A549 (cell line): ENCODE data around the gene THADA. TPM values are rescaled to one million over a fixed set of nuclear protein-coding genes. Genes with fewer than 3 reads are reported as not detected.

Experiments used
- ATAC-seq, 2 experiments: fragments of 200-7000 bp in 1 of 2; fragments of >200 bp in 1 of 2; cut with Nextera tagmentation in 1 of 2; cut with Tn5 transposase in 1 of 2; 3 replicates each; pipeline versions ENCODE4 v1.8.0 to v1.9.1; 2018 to 2020; ENCODE audit warnings: mild to moderate bottlenecking in 1 of 2, moderate library complexity in 1 of 2
- CTCF ChIA-PET: fragments of 300-600 bp; sonication (Branson Sonifier 250); formaldehyde crosslinking; extraction: SDS; loops from one replicate; lab custom pipeline; 2021; ENCODE audit warnings: antibody characterized with exemption, inconsistent platforms; lab: Yijun Ruan, JAX
- POLR2A ChIA-PET: fragments of 350-600 bp; formaldehyde crosslinking; extraction: SDS; loops from one replicate; lab custom pipeline; 2021; ENCODE audit warnings: antibody characterized with exemption, inconsistent platforms; lab: Yijun Ruan, JAX
- DNase-seq, 2 experiments: peaks; one replicate each; pipeline versions ENCODE4 v3.0.0 to v3.0.0-alpha.2; 2011 to 2016; ENCODE audit warnings: low read depth in 1 of 2, low spot score in 1 of 2
- FAIRE-seq: peaks from 2 replicates; lab custom pipeline; 2011; peaks lifted over from hg19 to GRCh38; lab: Jason Lieb, UNC
- H3K27ac ChIP-seq, 2 experiments: fragments of >200 bp; sonication (Bioruptor Twin); formaldehyde crosslinking; 3 replicates each; pipeline ENCODE4 v1.5.1; 2016 to 2017
- H3K4me1 ChIP-seq: fragments of >200 bp; sonication (Bioruptor Twin); formaldehyde crosslinking; 3 replicates; pipeline ENCODE4 v1.6.1; 2016
- H3K4me2 ChIP-seq: fragments of >200 bp; sonication (Bioruptor Twin); formaldehyde crosslinking; 3 replicates; pipeline ENCODE4 v1.6.1; 2016
- H3K4me3 ChIP-seq: fragments of >200 bp; sonication (Bioruptor Twin); formaldehyde crosslinking; 3 replicates; pipeline ENCODE4 v1.5.1; 2016
- H3K9me3 ChIP-seq: fragments of >200 bp; sonication (Bioruptor Twin); formaldehyde crosslinking; 3 replicates; pipeline ENCODE4 v1.6.1; 2016
- ATOH8 ChIP-seq: fragments of 250-450 bp; sonication (Bioruptor Pico); IDR thresholded peaks from 2 replicates; pipeline ENCODE4 v1.5.0; 2020; ENCODE audit warnings: low read depth, mild to moderate bottlenecking, moderate library complexity
- CBX2 ChIP-seq: fragments of 200-600 bp; sonication (generic); IDR thresholded peaks from 2 replicates; pipeline ENCODE4 v1.6.1; 2016; ENCODE audit warnings: low read depth, mild to moderate bottlenecking, borderline replicate concordance
- CBX8 ChIP-seq: fragments of 200-600 bp; sonication (generic); IDR thresholded peaks from 2 replicates; pipeline ENCODE4 v1.6.1; 2016
- CHD2 ChIP-seq: fragments of 150-350 bp; IDR thresholded peaks from 2 replicates; pipeline ENCODE4 v1.6.1; 2014; ENCODE audit warnings: low read length; ENCODE audit not compliant: partially characterized antibody
- CHD4 ChIP-seq: fragments of 200-600 bp; sonication (generic); IDR thresholded peaks from 2 replicates; pipeline ENCODE4 v1.6.1; 2016; ENCODE audit warnings: antibody characterized with exemption, mild to moderate bottlenecking, borderline replicate concordance
- CTCF ChIP-seq: fragments of >200 bp; sonication (Bioruptor Twin); formaldehyde crosslinking; IDR thresholded peaks from 3 replicates; pipeline ENCODE4 v1.5.1; 2016
- FOSB ChIP-seq: fragments of 250-450 bp; sonication (Bioruptor Pico); IDR thresholded peaks from 2 replicates; pipeline ENCODE4 v1.5.0; 2020; ENCODE audit warnings: mild to moderate bottlenecking, moderate library complexity
- HEYL ChIP-seq: fragments of 250-450 bp; sonication (Bioruptor Pico); IDR thresholded peaks from 2 replicates; pipeline ENCODE4 v1.8.0; 2021; ENCODE audit warnings: mild to moderate bottlenecking, moderate library complexity
- HOXB5 ChIP-seq: fragments of 250-450 bp; sonication (Bioruptor Pico); IDR thresholded peaks from 2 replicates; pipeline ENCODE4 v1.5.0; 2020; ENCODE audit warnings: mild to moderate bottlenecking, moderate library complexity
- JUN ChIP-seq, 2 experiments: fragments of >200 bp; sonication (Bioruptor Twin); formaldehyde crosslinking; IDR thresholded peaks; 2 replicates in 1 of 2; 3 replicates in 1 of 2; pipeline ENCODE4 v1.6.1; 2016 to 2017
- JUNB ChIP-seq: fragments of >200 bp; sonication (Bioruptor Twin); formaldehyde crosslinking; IDR thresholded peaks from 2 replicates; pipeline ENCODE4 v1.6.1; 2016
- KDM5A ChIP-seq: fragments of 200-600 bp; sonication (generic); IDR thresholded peaks from 2 replicates; pipeline ENCODE4 v1.6.1; 2016; ENCODE audit warnings: antibody characterized with exemption, mild to moderate bottlenecking
- MAFK ChIP-seq: fragments of 450-650 bp; IDR thresholded peaks from 2 replicates; pipeline ENCODE4 v1.6.1; 2014; ENCODE audit not compliant: partially characterized antibody
- MAZ ChIP-seq: fragments of 150-350 bp; IDR thresholded peaks from 2 replicates; pipeline ENCODE4 v1.6.1; 2014; ENCODE audit warnings: antibody characterized with exemption, low read depth, low read length, borderline replicate concordance
- MYC ChIP-seq: IDR thresholded peaks from 2 replicates; pipeline ENCODE4 v1.6.1; 2012; ENCODE audit warnings: mild to moderate bottlenecking, inconsistent platforms, low read length, improper control_type of control experiment, borderline replicate concordance
- NPAS2 ChIP-seq: fragments of 250-450 bp; sonication (Bioruptor Pico); IDR thresholded peaks from 2 replicates; pipeline ENCODE4 v1.8.0; 2022; ENCODE audit warnings: mild to moderate bottlenecking, moderate library complexity, borderline replicate concordance
- RAD21 ChIP-seq, 2 experiments: fragments of >200 bp in 1 of 2; sonication (Bioruptor Twin) in 1 of 2; formaldehyde crosslinking in 1 of 2; IDR thresholded peaks in 1 of 2; conservative IDR thresholded peaks in 1 of 2; 2 replicates in 1 of 2; 3 replicates in 1 of 2; pipeline ENCODE4 v1.6.1; 2012 to 2018; ENCODE audit warnings: inconsistent platforms in 1 of 2
- RARB ChIP-seq: fragments of 250-450 bp; sonication (Bioruptor Pico); IDR thresholded peaks from 2 replicates; pipeline ENCODE4 v1.8.0; 2021; ENCODE audit warnings: mild to moderate bottlenecking, moderate library complexity
- RFX5 ChIP-seq: fragments of 450-650 bp; IDR thresholded peaks from 2 replicates; pipeline ENCODE4 v1.7.1; 2014; ENCODE audit warnings: antibody characterized with exemption, mild to moderate bottlenecking, moderate library complexity
- TP53 ChIP-seq: fragments of 250-450 bp; sonication (Bioruptor Pico); IDR thresholded peaks from 2 replicates; pipeline ENCODE4 v1.5.0; 2021; ENCODE audit warnings: mild to moderate bottlenecking, moderate library complexity
- USF2 ChIP-seq: fragments of 450-650 bp; IDR thresholded peaks from 2 replicates; pipeline ENCODE4 v1.6.1; 2014; ENCODE audit warnings: antibody characterized with exemption
- ZNF302 ChIP-seq: fragments of 250-450 bp; sonication (Bioruptor Pico); IDR thresholded peaks from 2 replicates; pipeline ENCODE4 v1.9.0; 2021; ENCODE audit warnings: inconsistent platforms, mild to moderate bottlenecking, moderate library complexity
- ZSCAN20 ChIP-seq: fragments of 250-450 bp; sonication (Bioruptor Pico); IDR thresholded peaks from 2 replicates; pipeline ENCODE4 v1.8.0; 2022; ENCODE audit warnings: mild to moderate bottlenecking, moderate library complexity
- WGBS: methylation state at CpG from one replicate; pipeline ENCODE4 v1.1.6; 2017; ENCODE audit errors: missing lambda C conversion rate; 5-methylcytosine and 5-hydroxymethylcytosine counted together
- polyA plus RNA-seq, 4 experiments: library from polyadenylated mRNA; depleted of rRNA in 3 of 4; stranded (reverse); fragments of >200 nt; fragmentation: RNase III in 1 of 4; extraction: RNeasy Plus Mini Kit Qiagen cat#74134 plus additional on column Dnase treatment in 1 of 4; gene quantifications; 2 replicates in 3 of 4; 3 replicates in 1 of 4; pipeline ENCODE4 v1.2.3, GENCODE V29; 2011 to 2017
- TF ChIP-seq, protein P1 (sequence below): fragments of 250-450 bp; sonication (Bioruptor Pico); IDR thresholded peaks from 2 replicates; pipeline ENCODE4 v1.5.0; 2021; ENCODE audit warnings: mild to moderate bottlenecking, moderate library complexity, borderline replicate concordance
- TF ChIP-seq, protein P2 (sequence below): fragments of 150-350 bp; IDR thresholded peaks from 2 replicates; pipeline ENCODE4 v1.6.1; 2014; ENCODE audit warnings: low read depth, mild to moderate bottlenecking, low read length

The THADA gene
- polyA plus RNA-seq, 2 of the 4 experiments (the other 2 are of a cell fraction) = 21.8 to 37.9 TPM

- CTCF ChIA-PET = no interaction called here
- 86% methylated on average over 5 of the region's 5 CpGs for WGBS
Measured at GRCh38 chr2:43314299-43314927, 281.4 kb downstream of the THADA start.

DNA sequence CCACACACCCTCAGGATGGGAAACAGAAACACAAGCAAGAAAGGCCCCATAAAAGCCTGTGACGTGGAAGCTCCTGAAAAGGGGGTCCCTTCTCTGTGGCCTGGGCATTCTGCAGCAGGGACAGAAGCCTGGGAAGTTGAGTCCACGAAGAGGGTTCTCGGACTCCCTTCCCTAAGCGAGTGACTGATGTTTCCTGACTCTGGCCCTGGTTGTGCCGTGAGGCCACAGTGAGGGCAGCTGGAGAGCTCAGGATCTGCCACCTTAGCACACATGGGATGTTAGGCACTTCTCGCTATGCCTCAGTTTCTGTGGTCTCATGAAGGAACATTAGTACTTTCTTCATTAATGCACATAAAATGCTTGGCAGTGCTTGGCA is 282.2 kb downstream of the THADA start:
- WGBS = 91% methylated on average over 6 of the region's 6 CpGs
- no peak for TF ChIP-seq RFX5
- TF ChIP-seq ATOH8 (CRISPR knock-in tag) = no peak
- no peak for TF ChIP-seq CTCF
- TF ChIP-seq KDM5A = no peak
- TF ChIP-seq, protein P1, sequence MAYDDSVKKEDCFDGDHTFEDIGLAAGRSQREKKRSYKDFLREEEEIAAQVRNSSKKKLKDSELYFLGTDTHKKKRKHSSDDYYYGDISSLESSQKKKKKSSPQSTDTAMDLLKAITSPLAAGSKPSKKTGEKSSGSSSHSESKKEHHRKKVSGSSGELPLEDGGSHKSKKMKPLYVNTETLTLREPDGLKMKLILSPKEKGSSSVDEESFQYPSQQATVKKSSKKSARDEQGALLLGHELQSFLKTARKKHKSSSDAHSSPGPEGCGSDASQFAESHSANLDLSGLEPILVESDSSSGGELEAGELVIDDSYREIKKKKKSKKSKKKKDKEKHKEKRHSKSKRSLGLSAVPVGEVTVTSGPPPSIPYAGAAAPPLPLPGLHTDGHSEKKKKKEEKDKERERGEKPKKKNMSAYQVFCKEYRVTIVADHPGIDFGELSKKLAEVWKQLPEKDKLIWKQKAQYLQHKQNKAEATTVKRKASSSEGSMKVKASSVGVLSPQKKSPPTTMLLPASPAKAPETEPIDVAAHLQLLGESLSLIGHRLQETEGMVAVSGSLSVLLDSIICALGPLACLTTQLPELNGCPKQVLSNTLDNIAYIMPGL (CRISPR knock-in tag) = no peak
- no peak for TF ChIP-seq MAZ
- TF ChIP-seq ZSCAN20 = no peak
- TF ChIP-seq FOSB (CRISPR knock-in tag) = no peak
- TF ChIP-seq RAD21 (conservative IDR thresholded peaks at IDR 0.05 in 1 of 2, IDR thresholded peaks at IDR 0.05 in 1 of 2) = no peak
- TF ChIP-seq CBX8 = no peak
- TF ChIP-seq RARB (CRISPR knock-in tag) = no peak
- TF ChIP-seq CHD2 = no peak
- no peak for TF ChIP-seq MYC
- TF ChIP-seq CBX2 = no peak
- TF ChIP-seq NPAS2 (CRISPR knock-in tag) = no peak
- no peak for TF ChIP-seq USF2
- no peak for TF ChIP-seq HOXB5 (CRISPR knock-in tag)
- TF ChIP-seq JUN (IDR thresholded peaks at IDR 0.05) = no peak
- TF ChIP-seq TP53 (CRISPR knock-in tag) = no peak
- peaks cover 40% of the 10 kb centered on the region for H3K4me1 ChIP-seq
- H3K27ac ChIP-seq = no peak overlapping the region
- H3K4me2 ChIP-seq = no peak overlapping the region
- FAIRE-seq (no peak), DNase-seq (no peak), ATAC-seq (no peak)
- H3K4me3 ChIP-seq = no peak overlapping the region
- ChIA-PET CTCF (no interaction called here), POLR2A (no interaction called here)
- no peaks in the 10 kb centered on the region for H3K9me3 ChIP-seq

More at GRCh38 chr2:43314299-43314927, 281.4 kb downstream of the THADA start:
- POLR2A ChIA-PET = no interaction called here
- TF ChIP-seq MAFK (no peak), ZNF302 (CRISPR knock-in tag) (no peak), CHD4 (no peak), RARB (CRISPR knock-in tag) (no peak), JUNB (no peak), CTCF (no peak), CBX8 (no peak), HEYL (CRISPR knock-in tag) (no peak)
- TF ChIP-seq, protein P2, sequence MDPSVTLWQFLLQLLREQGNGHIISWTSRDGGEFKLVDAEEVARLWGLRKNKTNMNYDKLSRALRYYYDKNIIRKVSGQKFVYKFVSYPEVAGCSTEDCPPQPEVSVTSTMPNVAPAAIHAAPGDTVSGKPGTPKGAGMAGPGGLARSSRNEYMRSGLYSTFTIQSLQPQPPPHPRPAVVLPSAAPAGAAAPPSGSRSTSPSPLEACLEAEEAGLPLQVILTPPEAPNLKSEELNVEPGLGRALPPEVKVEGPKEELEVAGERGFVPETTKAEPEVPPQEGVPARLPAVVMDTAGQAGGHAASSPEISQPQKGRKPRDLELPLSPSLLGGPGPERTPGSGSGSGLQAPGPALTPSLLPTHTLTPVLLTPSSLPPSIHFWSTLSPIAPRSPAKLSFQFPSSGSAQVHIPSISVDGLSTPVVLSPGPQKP = no peak
- ATAC-seq = no peak
- peak; percentile 68 for FAIRE-seq
- Histone ChIP-seq H3K4me1 (peaks cover 47% of the 10 kb centered on the region), H3K4me2 (no peak overlapping the region), H3K9me3 (no peaks in the 10 kb centered on the region), H3K4me3 (no peak overlapping the region), H3K27ac (no peak overlapping the region)
- DNase-seq = no peak
